HG03095 (cell line): ENCODE measurements around the gene NPPB.
"Not testable (repeated sequence)": the region's sequence is repeated elsewhere in the genome, so short reads cannot be mapped to it uniquely, and the experiment has no call there.

Experiments used
- ATAC-seq: cut with Tn5 transposase; IDR thresholded peaks from one replicate; pipeline ENCODE4 v1.9.1; 2021; ENCODE audit warnings: moderate library complexity; ENCODE audit not compliant: unreplicated experiment

Gene NPPB

GRCh38 chr1:11858613-11858967, at the start of gene NPPB:
Gene NPPB, minus strand, starts transcription at chr1:11858945. Its CDS starts 112 bp downstream, at chr1:11858833.
- no peak for ATAC-seq

GRCh38 chr1:11908095-11908675, 49.4 kb upstream of the NPPB start:
- peak; percentile 42 for ATAC-seq

- ATAC-seq = peak; percentile 41
These were observed 48.7 kb upstream of the NPPB start for GRCh38 chr1:11907275-11908094.

GRCh38 chr1:11906870-11907269, 48.1 kb upstream of the NPPB start:
- no peak for ATAC-seq

- ATAC-seq = no peak
These were observed 46.2 kb upstream of the NPPB start for GRCh38 chr1:11904978-11905377.

- ATAC-seq = not testable (repeated sequence)
These were observed 45.4 kb upstream of the NPPB start for GRCh38 chr1:11904156-11904555.

GRCh38 chr1:11903210-11903609, 44.5 kb upstream of the NPPB start:
- ATAC-seq = no peak

- ATAC-seq = not testable (repeated sequence)
These were observed 42.7 kb upstream of the NPPB start for GRCh38 chr1:11901446-11901845.

GRCh38 chr1:11898831-11899467, 40.2 kb upstream of the NPPB start:
- no peak for ATAC-seq

- no peak for ATAC-seq
These were observed 39.5 kb upstream of the NPPB start for GRCh38 chr1:11898086-11898785.

- ATAC-seq = not testable (repeated sequence)
These were observed 35.8 kb upstream of the NPPB start for GRCh38 chr1:11894501-11894900.

GRCh38 chr1:11893907-11894251, 35.1 kb upstream of the NPPB start:
- ATAC-seq = no peak

- no peak for ATAC-seq
These were observed 32.9 kb upstream of the NPPB start for GRCh38 chr1:11891433-11892186.

GRCh38 chr1:11888877-11889208, 30.1 kb upstream of the NPPB start:
- ATAC-seq = no peak

GRCh38 chr1:11888206-11888876, 29.6 kb upstream of the NPPB start:
- no peak for ATAC-seq

GRCh38 chr1:11887666-11888007, 28.9 kb upstream of the NPPB start:
- no peak for ATAC-seq

GRCh38 chr1:11886986-11887665, 28.4 kb upstream of the NPPB start:
- ATAC-seq = no peak

GRCh38 chr1:11885916-11886315, 27.2 kb upstream of the NPPB start:
- no peak for ATAC-seq

- ATAC-seq = no peak
These were observed 24.2 kb upstream of the NPPB start for GRCh38 chr1:11882814-11883538.
